Measurements from ENCODE around the gene ELOVL2. TPM values are rescaled to one million over a fixed set of nuclear protein-coding genes. Genes with fewer than 3 reads are reported as not detected.

Gene ELOVL2
- total RNA-seq, 2 experiments from 2014 or later = not detected

DNA sequence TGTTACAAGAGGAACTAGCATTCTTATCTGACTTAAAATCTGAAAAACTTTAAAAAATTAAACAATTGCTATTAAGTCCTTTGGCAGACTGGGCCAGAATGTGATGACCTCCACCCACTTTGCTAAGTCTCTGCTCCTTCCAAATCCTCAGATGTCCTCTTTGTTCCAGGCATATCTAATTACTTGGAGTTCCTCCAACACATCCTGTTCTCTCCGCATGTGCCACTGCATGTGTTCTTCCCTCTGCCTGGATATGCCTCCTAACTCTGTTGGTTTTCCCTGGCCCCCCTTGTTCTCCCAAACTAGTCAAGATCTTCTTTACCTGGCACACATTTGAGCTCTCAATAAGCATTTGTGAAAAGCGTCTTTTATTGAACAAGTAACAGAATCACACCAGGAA is 23.1 kb downstream of the ELOVL2 start:
- intact Hi-C loops (cut with DNase I, micrococcal nuclease) = no loop called here
- ATAC-seq = no peak
- POLR2A ChIA-PET = no interaction called here
- Mint-ChIP-seq H3K4me1 (no peaks in the 10 kb centered on the region), H3K9me3 (ENCODE audit: low read depth) (no peaks in the 10 kb centered on the region), H3K36me3 (ENCODE audit: low read depth) (no peaks in the 10 kb centered on the region), H3K27me3 (peaks cover 12% of the 10 kb centered on the region), H3K4me3 (no peak overlapping the region), H3K27ac (no peak overlapping the region)
- DNase-seq = no peak
- CTCF ChIA-PET = interaction anchor here (0.8 kb wide), 1 partner anchor 444 kb away, joined by 3 read pairs; no protein-coding TSS in a partner anchor

DNA sequence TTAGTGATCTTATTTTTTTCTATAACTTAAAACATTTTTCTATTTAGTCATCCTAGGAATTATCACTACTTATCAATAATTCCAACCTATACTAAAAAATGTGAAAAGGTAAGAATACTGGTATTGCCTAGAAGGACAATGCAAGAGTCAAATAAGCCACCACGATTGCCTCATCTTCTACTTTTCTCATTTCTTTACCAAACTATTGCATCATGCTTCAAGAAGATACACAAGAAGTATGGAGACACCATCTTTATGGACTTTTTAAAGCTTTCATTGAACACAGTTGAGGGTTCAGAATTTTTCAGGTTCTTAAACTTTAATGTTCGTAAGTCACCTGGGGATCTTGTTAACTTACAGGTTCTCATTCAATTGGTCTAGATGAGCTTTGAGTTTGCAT is 25.9 kb downstream of the ELOVL2 start:
- no peak for ATAC-seq
- ChIA-PET CTCF (interaction anchor here (0.6 kb wide), 1 partner anchor 14 kb away, joined by 3 read pairs; no protein-coding TSS in a partner anchor), POLR2A (no interaction called here)
- intact Hi-C loops (cut with DNase I, micrococcal nuclease) = no loop called here
- peaks cover 17% of the 10 kb centered on the region for H3K27me3 Mint-ChIP-seq
- no peaks in the 10 kb centered on the region for H3K9me3 Mint-ChIP-seq (ENCODE audit: low read depth)
- no peak overlapping the region for H3K4me3 Mint-ChIP-seq
- no peak overlapping the region for H3K27ac Mint-ChIP-seq
- H3K36me3 Mint-ChIP-seq (ENCODE audit: low read depth) = no peaks in the 10 kb centered on the region
- DNase-seq = no peak
- no peaks in the 10 kb centered on the region for H3K4me1 Mint-ChIP-seq

DNA sequence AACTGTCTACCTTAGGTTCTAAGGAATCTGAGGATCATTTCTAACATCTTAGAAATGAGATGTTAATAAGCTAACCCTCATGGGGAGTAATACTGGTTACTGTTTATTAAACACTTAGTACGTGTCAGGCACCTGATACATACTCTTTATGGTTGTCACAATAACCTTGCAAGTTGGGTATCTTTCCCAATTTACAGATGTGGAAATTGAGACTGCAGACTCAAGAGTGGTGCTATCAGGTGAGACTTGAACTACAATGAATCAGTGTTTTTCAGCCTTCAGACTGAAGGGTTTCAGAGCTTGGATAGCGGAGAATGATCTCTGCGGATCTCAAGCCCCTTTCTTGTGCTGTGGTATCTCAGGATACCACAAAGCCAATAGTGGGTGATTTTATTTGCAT is 27.0 kb downstream of the ELOVL2 start:
- no peaks in the 10 kb centered on the region for H3K36me3 Mint-ChIP-seq (ENCODE audit: low read depth)

DNA sequence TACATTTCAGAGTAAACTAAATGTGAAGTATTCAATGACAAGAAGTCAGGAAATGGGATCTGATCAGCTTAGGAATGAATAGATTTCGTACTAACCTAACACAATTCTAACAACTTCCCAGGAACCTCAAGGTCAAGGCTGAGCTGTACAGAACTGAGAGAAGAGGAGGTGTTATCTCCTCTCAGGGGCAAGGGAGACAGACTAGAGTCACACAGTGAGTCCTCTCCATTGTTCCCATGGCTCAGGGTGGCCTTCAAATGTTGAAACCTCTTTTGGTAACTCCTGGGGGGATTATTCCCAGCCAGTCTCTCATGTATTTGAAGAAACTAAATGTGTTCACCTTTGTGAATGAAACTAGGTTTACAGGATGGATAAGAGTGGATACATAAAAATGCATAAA is 27.7 kb downstream of the ELOVL2 start:
- Mint-ChIP-seq H3K36me3 (ENCODE audit: low read depth) (no peaks in the 10 kb centered on the region), H3K9me3 (ENCODE audit: low read depth) (no peaks in the 10 kb centered on the region), H3K27me3 (peaks cover 16% of the 10 kb centered on the region), H3K27ac (no peak overlapping the region), H3K4me3 (no peak overlapping the region), H3K4me1 (no peaks in the 10 kb centered on the region)
- POLR2A ChIA-PET = no interaction called here
- intact Hi-C loops (cut with DNase I, micrococcal nuclease) = no loop called here
- DNase-seq (no peak), ATAC-seq (no peak)
- CTCF ChIA-PET = no interaction called here

More for the DNA sequence above, 27.0 kb downstream of the ELOVL2 start:
- Mint-ChIP-seq H3K27ac (no peak overlapping the region), H3K27me3 (peaks cover 18% of the 10 kb centered on the region), H3K4me3 (no peak overlapping the region), H3K9me3 (ENCODE audit: low read depth) (no peaks in the 10 kb centered on the region), H3K4me1 (no peaks in the 10 kb centered on the region)
- POLR2A ChIA-PET = no interaction called here
- ATAC-seq (no peak), DNase-seq (no peak)
- intact Hi-C loops (cut with DNase I, micrococcal nuclease) = no loop called here
- CTCF ChIA-PET = interaction anchor here (0.5 to 0.6 kb wide), 2 partner anchors 33 to 322 kb away, joined by 3 read pairs; no protein-coding TSS in a partner anchor

DNA sequence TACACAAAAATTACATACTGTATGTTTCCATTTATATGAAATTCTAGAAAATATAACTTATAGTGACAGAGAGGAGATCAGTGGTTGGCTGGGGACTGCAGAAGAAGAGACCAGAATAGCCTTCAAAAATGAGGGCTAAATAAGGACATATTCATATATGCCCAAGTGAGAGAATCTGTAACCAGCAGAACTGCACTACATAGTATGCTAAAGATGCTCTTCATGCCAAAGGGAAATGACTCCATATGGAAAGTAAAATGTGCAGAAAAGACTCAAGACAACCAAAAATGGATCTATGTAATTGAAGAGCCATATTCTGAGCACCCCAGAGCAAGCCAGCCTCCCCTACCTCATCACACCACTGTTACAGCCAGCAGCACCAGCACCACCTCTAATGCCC is 29.0 kb downstream of the ELOVL2 start:
- no peaks in the 10 kb centered on the region for H3K36me3 Mint-ChIP-seq (ENCODE audit: low read depth)
- DNase-seq = no peak
- no peak overlapping the region for H3K4me3 Mint-ChIP-seq
- H3K27ac Mint-ChIP-seq = no peak overlapping the region
- ChIA-PET CTCF (no interaction called here), POLR2A (no interaction called here)
- no peaks in the 10 kb centered on the region for H3K9me3 Mint-ChIP-seq (ENCODE audit: low read depth)
- intact Hi-C loops (cut with DNase I, micrococcal nuclease) = no loop called here
- ATAC-seq = no peak
- H3K4me1 Mint-ChIP-seq = no peaks in the 10 kb centered on the region
- H3K27me3 Mint-ChIP-seq = peaks cover 16% of the 10 kb centered on the region

DNA sequence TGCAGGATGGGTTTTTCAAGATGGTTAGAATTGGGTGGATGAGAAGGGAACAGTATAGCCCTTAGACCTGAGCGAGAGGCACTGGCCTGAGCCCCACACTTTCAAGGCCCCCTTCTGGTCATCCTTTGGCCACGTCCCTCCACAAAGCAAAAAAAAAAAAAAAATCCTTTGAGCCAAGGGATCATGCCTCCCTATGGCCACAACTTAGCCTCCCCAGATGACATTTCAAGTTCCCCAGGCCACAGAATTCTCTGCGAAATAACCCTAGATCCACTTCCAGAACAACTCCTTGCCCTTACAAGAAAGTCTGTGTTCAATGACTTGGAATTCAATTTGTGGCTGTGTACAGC is 30.4 kb downstream of the ELOVL2 start:
- DNase-seq = no peak
- no peaks in the 10 kb centered on the region for H3K36me3 Mint-ChIP-seq (ENCODE audit: low read depth)

DNA sequence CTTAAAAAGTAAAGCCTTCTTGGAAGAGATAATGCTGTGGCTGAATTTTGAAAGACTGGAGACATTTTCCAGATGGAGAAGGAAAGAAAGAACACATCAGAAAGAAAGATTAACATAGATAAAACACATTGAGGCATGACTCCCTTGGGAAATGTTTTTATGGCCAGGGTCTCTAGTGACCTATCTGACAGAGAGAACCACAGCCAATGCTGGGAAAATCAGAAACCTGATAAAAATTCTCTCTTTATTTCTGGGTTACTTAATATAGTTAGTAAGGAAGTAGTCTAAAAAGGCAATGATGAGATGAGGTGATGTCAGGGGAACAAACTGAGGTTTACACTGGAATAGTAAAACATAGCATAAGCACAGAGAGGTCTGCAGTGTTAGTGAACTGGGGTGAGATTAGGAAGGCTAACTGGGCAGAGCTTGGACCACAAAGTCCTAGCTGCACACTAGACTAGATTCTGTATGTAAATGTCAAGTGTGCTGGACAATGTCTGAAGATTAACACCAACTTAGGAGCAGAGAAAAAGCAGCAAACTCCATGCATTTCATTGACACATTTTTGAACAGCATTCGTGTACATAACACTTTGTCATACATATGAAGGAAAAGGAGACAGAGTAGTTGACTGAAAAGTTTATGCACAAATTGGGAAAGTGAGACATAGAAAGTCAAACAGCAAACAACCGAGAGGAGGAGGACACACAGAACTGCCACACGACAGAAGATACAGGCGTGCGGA is 31.0 kb downstream of the ELOVL2 start:
- ATAC-seq (no peak), DNase-seq (no peak)
- Mint-ChIP-seq H3K9me3 (ENCODE audit: low read depth) (no peaks in the 10 kb centered on the region), H3K4me3 (no peak overlapping the region), H3K27ac (no peak overlapping the region), H3K36me3 (ENCODE audit: low read depth) (no peaks in the 10 kb centered on the region), H3K4me1 (no peaks in the 10 kb centered on the region), H3K27me3 (peaks cover 22% of the 10 kb centered on the region)
- ChIA-PET POLR2A (no interaction called here), CTCF (no interaction called here)
- intact Hi-C loops (cut with DNase I, micrococcal nuclease) = no loop called here

More for the DNA sequence above, 30.4 kb downstream of the ELOVL2 start:
- Mint-ChIP-seq H3K27ac (no peak overlapping the region), H3K4me1 (no peaks in the 10 kb centered on the region), H3K4me3 (no peak overlapping the region), H3K27me3 (peaks cover 22% of the 10 kb centered on the region), H3K9me3 (ENCODE audit: low read depth) (no peaks in the 10 kb centered on the region)
- ChIA-PET POLR2A (no interaction called here), CTCF (no interaction called here)
- intact Hi-C loops (cut with DNase I, micrococcal nuclease) = no loop called here
- ATAC-seq = no peak

DNA sequence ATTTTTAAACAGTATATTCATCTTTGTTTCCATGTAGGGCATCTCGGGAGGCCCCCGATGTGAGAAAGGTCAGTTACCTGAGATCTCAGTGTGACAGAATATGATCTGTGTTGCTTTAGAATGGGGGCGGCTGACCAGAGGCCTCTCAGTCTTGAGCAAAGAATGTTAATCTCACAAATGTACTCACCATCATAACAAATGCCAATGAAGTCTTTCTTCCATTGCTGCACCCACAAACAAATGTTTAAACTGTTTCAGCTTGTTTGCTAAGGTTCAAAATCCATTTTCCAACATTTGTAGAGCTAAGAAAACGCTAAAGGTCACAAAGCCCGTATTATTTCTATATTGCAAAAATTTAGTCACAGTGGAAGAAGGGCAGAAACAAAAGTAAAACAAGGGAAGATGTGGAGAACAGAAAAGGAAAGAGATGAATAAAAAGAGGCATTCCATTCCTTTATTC is 31.8 kb downstream of the ELOVL2 start:
- ChIA-PET CTCF (interaction anchor here (0.6 kb wide), 1 partner anchor 285 kb away, joined by 3 read pairs; no protein-coding TSS in a partner anchor), POLR2A (no interaction called here)
- Mint-ChIP-seq H3K27ac (no peak overlapping the region), H3K4me3 (no peak overlapping the region), H3K4me1 (no peaks in the 10 kb centered on the region), H3K36me3 (ENCODE audit: low read depth) (no peaks in the 10 kb centered on the region), H3K27me3 (peaks cover 22% of the 10 kb centered on the region), H3K9me3 (ENCODE audit: low read depth) (no peaks in the 10 kb centered on the region)
- intact Hi-C loops (cut with DNase I, micrococcal nuclease) = no loop called here
- DNase-seq (no peak), ATAC-seq (no peak)

DNA sequence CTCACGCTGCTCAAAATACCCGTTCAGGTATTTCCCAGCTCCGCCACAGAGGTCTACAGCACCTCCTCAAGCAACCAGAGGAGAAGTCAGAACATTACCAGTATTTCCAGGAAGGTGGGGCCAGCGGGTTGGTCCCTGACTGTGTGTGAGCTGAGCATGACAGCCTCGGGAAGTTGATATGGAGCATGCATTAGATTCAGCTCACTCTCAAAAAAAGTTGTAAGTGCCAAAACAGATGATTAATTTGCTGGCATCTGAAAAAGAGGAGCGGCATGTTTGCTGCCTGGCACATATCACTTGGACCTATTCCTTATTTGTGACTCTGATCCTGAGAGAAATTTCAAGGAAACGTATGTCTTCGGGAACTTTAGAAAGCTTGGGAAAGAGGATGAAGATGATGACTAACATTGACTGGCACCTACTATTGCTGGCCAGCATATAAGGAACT is 32.3 kb downstream of the ELOVL2 start:
- POLR2A ChIA-PET = no interaction called here
- H3K9me3 Mint-ChIP-seq (ENCODE audit: low read depth) = no peaks in the 10 kb centered on the region
- CTCF ChIA-PET = interaction anchor here (0.6 kb wide), 1 partner anchor 286 kb away, joined by 3 read pairs; no protein-coding TSS in a partner anchor
- ATAC-seq (no peak), DNase-seq (no peak)
- no peaks in the 10 kb centered on the region for H3K36me3 Mint-ChIP-seq (ENCODE audit: low read depth)
- H3K27me3 Mint-ChIP-seq = peaks cover 22% of the 10 kb centered on the region
- H3K4me1 Mint-ChIP-seq = no peaks in the 10 kb centered on the region
- intact Hi-C loops (cut with DNase I, micrococcal nuclease) = no loop called here
- H3K4me3 Mint-ChIP-seq = no peak overlapping the region
- no peak overlapping the region for H3K27ac Mint-ChIP-seq

DNA sequence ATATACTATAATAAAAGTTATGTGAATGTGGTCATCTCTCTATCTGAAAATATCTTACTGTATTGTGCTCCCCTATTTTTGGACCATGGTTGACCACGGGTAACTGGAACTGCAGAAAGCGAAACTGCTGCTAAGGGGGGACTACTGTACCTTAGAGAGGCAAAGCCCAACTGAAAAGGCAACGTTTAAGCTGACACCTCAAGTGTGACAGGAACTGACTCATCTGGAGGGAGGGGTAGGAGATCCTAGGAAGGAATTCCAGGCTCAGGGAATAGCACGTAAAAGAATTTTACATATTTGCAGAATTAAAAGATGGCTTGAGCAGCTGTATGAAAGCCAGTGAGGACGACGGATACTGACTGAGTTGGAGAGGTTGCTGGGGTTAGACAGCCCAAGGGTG is 34.8 kb downstream of the ELOVL2 start:
- DNase-seq (no peak), ATAC-seq (no peak)
- Mint-ChIP-seq H3K4me1 (no peaks in the 10 kb centered on the region), H3K27me3 (peaks cover 18% of the 10 kb centered on the region), H3K27ac (no peak overlapping the region), H3K9me3 (ENCODE audit: low read depth) (no peaks in the 10 kb centered on the region), H3K4me3 (no peak overlapping the region), H3K36me3 (ENCODE audit: low read depth) (no peaks in the 10 kb centered on the region)
- ChIA-PET CTCF (no interaction called here), POLR2A (no interaction called here)
- intact Hi-C loops (cut with DNase I, micrococcal nuclease) = no loop called here

DNA sequence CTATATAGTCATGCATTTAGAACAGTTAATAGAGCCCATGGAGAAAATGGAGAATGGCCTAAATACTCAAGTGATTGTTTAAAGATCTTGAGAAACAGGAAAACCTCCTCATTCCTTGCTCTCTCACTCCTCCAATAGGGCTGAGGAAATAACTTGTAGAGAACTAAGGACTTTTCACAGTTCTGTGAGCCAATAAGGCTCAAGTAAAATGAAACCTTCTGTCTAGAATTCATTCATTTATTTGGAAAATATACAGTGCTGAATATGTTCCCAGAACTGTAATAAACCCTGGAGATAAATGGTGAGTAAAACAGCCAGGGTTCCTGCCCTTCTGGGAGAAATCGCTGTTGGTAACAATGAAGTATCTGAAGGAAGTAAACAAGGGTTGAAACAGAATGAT is 35.3 kb downstream of the ELOVL2 start:
- ATAC-seq = no peak
- Mint-ChIP-seq H3K4me1 (no peaks in the 10 kb centered on the region), H3K27me3 (peaks cover 16% of the 10 kb centered on the region), H3K27ac (no peak overlapping the region), H3K9me3 (ENCODE audit: low read depth) (no peaks in the 10 kb centered on the region), H3K36me3 (ENCODE audit: low read depth) (no peaks in the 10 kb centered on the region), H3K4me3 (no peak overlapping the region)
- ChIA-PET CTCF (no interaction called here), POLR2A (no interaction called here)
- no peak for DNase-seq
- intact Hi-C loops (cut with DNase I, micrococcal nuclease) = no loop called here

DNA sequence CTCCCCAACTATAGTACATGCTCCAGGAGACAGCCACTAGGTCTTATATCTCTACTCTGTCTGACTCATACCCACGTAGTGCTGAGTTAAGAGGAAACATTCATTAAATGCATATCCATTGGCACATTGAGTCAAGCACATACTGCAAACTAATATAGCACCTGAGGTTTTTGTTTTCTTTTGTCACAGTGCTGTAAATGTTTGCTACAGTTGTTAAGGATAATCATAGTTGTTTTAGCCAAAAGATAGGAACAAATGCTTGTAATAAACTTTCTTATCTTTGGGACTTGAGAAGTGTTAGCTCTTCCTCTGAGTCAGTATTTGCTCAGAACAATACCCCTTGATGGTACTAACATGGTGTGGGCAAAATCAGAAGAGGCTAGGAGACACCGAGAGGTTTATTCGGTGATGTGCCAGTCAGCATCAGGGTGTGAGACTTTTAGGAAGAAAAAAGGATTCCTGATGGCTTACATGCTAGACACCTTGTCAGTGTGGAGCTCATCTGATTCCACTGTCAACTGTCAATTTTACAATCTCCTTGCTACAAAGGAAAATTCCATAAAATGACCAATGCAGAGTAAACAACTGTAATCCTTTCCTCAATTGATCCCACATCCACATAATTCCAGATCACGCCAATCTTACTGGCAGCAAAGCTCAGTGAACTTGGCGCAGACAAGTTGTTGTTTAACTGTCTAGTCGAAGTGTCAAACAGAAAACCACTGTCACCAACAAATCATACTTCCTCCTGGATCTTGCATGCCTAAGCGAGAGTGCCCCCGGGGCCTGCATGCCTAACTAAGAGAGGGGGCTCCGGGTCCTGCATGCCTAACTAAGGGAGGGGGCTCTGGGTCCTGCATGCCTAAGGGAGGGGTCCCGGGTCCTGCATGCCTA is 36.1 kb downstream of the ELOVL2 start:
- ATAC-seq = peak; percentile 87
- Mint-ChIP-seq H3K27me3 (peaks cover 9% of the 10 kb centered on the region), H3K4me1 (no peaks in the 10 kb centered on the region), H3K27ac (no peak overlapping the region), H3K4me3 (no peak overlapping the region), H3K9me3 (ENCODE audit: low read depth) (no peaks in the 10 kb centered on the region), H3K36me3 (ENCODE audit: low read depth) (no peaks in the 10 kb centered on the region)
- intact Hi-C loops (cut with DNase I, micrococcal nuclease) = no loop called here
- ChIA-PET CTCF (interaction anchor here (0.6 to 1.8 kb wide), 2 partner anchors 53 to 389 kb away, joined by 3 to 7 read pairs; no protein-coding TSS in a partner anchor), POLR2A (no interaction called here)
- DNase-seq = no peak
